Brain pericyte (primary cell): ENCODE results near the gene PGS1.

Experiments used
- DNase-seq: peaks from one replicate; pipeline ENCODE4 v3.0.0-alpha.2; 2012; ENCODE audit warnings: low read depth, low spot score

The PGS1 gene

DNA sequence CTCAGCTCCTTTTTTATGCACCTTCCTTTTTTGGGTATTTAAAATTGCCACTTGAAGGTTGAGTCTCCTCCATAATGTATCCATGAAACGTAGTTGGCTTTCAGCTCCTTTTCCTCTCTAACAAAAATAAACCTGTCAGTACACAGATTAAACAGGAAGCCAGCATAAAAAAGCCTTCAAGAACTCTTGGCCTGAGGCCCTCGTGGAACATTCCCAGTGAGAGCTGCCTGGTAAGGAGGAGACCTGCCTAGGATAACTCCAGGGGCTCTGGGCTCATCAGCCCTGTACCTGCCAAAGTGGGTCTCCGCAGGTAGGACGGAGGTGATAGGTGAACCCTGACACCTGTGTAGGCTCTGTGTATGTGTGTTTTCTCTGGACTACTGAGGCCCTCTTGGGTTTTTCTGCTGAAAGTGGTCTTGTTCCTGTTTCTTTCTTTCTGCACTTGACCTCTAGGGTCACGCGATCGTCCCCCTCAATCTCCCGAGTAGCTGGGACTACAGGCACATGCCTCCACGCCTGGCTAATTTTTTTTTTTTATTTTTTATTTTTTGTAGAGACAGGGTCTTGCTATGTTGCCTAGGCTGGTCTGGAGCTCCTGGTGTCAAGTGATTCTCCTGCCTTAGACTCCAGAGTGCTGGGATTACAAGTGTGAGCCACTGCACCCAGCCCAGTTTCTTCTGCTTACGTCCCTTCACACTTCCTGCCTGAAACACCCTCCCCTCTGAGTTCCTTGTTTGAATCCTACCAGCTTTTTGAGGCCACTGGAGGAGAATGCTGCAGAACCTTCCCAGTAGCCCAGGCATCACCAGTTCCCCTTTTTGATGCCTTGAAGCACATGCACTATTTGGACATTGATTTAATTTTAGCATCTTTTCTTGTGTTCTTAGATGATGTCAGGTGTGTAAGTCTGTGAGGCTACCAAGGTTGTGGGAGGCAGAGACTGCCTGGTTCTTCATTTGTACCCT, 9.8 kb downstream of the PGS1 start:
- no peak for DNase-seq

DNA sequence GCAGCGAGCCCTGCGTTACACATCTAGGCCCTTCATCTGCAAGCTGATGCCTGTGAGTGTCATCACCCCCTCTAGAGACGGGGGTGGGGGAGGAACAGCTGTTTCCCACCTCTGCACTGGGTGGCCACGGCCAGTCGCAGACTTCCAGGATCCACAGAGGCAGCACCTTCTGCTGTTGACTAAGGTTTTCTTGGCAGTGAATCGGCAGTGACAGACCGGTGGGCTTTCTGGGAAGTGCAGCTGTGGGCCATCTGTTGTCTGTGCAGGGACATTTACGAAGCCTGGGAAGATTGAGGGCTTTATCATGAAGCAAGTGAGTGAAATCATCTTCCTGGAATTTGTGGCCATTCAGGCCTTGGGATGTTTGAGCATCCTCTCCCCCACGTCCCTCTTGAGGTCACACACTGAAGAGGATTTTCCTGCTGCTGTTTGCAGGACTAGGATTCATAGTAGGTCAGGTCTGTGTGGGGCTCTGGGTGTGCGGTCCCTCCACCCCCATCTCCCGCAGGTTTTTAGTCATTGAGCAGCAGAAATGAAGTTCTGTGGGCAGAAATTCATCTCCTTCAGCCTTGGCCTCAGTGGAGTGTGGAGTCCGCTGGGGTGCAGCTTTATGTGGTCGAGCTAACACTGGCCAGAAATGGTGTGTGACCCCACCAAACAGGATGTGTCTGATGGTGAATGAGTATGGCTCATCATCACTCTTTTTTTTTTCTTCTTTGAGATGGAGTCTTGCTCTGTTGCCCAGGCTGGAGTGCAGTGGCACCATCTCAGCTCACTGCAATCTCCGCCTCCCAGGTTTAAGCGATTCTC, 12.0 kb downstream of the PGS1 start:
- DNase-seq = no peak

DNA sequence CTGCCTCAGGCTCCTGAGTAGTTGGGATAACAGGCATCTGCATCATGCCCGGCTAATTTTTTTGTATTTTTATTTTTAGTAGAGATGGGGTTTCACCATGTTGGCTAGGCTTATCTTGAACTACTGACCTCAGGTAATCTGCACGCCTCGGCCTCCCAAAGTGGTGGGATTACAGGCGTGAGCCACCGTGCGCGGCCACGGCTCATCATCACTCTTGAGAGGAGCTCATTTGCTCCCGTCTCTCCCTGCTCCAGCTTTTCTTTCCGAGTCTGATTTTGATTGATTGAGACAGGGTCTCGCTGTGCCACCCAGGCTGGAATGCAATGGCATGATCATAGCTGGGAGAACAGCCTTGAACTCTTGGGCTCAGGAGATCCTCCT, 12.6 kb downstream of the PGS1 start:
- no peak for DNase-seq

DNA sequence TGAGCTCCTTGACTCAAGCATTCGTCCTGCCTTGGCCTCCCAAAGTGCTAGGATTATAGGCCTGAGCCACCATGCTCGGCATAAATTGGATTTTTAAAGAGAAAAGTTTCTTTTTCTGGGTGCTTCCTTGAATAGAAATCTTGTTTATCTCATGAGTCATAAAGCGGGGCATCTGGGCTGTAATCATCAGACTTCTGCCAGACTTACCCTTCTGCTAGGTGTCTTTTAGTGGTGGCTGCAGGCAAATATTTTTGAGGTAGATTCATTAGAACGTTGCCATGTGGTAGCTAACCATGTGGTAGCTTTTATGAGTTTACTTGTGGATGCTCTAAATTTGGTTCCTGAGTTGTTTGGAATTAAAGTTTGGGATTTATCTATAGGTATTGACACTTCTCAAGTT, 13.4 kb downstream of the PGS1 start:
- DNase-seq = no peak

DNA sequence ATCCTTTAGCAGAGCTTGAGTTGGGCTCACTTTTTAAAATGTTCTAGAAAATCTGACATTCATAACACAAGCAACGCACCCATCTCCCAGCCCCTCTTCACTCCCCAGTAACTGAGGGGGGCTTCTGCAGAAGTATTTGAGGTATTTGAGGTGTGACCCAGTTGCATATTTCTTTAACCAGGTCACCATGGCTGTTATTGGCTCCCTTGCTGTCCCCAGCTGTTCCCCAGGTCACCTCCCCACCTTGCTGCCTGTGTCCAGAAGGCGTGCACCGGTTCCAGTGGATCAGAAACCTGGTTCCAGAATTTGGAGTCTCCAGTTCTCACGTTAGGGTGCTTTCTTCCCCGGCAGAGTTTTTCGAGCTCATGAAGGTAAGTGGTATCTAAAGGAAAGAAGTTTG, 13.8 kb downstream of the PGS1 start:
- DNase-seq = no peak

DNA sequence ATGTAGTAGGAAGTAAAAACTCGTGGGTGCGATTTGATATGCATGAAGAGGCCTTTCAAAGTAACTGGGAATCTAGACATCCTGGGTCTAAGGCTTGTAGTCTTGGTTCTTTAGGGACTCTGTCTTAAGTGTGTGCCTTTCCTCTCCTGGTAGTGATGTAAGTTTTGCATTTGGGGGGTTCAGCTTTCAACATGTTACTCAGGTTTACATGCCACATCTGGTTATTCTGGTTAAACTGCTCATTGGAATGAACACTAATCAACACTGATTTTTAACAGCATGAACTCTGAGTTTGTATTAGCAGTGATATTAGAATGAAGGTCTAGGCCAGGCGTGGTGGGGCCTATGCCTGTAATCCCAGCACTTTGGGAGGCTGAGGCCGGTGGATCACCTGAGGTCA, 15.1 kb downstream of the PGS1 start:
- no peak for DNase-seq

DNA sequence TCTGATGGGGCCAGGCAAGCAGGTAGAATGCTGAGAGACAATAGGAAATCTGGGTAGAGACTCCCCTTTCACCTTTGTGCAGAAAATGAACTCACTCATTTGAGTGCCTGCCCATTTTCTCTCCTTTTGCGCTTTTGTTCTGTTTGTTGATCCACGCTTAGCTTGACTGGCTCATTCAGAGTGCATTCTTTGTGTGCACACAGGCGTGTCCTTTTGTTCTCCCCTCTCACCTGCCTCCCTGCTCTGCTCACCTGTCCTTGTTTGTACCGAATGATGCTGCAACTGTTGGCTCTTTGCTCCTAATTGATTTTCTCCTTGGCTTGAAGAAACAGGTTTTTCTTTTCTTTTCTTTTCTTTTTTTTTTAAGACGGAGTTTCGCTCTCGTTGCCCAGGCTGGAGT, 15.8 kb downstream of the PGS1 start:
- no peak for DNase-seq

DNA sequence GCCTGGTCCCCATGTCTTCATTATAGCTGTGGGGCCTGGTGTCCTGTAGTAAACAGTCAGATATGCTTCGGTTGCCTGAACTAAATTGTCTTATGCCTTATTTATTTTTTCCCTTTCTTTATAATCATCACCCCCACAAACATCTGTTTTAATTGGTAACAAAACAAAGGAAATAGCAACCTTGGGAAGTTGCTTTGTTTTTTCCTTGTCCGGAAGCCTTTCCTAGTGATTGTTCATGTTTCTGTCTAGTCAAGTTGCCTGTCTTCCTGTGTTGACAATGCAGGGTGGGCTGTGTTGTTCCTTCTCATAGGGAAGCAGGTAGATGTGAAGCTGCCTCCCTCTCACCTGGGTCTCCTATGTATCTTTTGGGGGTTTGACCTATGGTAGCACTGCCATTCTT, 16.7 kb downstream of the PGS1 start:
- no peak for DNase-seq

DNA sequence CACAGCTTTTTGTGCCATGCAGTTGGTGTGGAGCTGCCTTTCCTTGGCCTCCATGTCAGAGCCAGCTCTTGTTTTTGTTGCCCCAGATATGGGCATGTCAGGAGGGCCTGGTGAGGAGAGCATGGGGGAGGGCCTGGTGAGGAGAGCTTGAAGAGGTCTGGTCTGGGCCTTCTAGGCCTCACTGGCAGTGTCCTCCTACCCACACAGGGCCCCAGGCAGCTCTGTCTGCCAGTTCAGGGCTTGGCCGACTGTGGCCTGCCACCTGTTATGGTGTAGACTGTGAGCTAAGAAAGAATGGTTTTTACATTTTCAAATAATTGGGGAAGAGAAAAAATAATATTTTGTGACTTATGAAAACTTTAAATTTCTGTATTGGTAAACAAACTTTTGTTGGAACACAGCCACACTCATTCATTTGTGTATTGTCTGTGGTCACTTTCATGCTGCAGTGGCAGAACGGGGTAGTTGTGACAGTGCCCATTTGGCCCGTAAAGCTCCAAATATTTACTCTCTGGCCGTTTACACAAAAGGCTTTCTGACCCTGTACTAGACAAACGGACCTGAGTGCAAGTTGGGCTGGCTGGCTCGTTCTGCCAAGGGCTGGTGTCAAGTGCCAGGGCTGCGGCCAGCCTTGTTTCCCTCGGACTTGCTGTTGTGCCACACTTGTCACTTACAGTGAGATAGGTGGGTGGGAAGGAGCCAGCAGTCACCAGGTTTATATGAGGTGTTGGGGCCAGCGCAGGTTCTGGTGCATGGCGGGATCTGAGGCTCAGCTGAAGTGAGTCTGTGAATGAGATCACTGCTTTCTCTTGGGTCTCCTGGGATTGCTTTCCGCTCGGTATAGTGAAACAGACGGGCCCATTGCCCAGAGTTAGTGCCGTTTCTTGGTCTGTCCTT, 18.2 kb downstream of the PGS1 start:
- no peak for DNase-seq

DNA sequence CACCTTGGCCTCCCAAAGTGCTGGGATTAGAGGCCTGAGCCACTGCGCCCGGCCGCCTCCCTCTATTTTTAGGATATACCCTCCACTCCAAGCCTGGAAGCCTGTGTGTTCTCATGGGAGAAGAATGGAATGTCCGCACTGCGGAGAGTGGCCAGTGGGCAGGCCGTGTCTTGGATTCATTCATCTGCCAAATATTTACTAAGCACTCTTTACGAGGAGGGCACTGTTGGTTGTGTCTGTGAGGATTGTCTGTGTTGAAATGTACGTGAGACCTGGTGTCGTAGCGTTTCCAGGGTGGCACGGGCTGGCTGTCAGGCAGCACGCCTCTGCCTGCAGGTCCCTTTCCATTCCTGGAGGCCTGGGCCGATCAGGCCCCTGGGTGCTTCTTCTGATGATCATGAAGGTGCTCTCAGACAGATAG, 19.2 kb downstream of the PGS1 start:
- DNase-seq = no peak

DNA sequence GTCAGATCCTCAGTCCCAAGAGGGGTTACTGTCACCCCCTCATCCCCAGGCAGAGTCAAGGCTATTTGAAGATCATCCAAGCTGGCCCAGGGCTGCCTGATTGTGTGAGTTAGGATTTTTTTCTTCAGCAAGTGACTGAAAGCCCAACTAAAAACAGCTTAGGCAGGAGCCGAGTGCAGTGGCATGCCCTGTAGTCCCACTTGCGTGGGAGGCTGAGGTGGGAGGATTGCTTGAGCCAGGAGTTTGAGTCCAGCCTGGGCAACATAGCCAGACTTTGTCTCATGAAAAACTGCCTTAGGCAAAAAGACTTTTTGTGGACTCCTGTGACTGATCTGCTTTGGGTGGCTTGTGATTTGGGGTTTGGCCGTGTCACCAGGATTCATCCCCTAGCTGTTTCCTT, 19.9 kb downstream of the PGS1 start:
- no peak for DNase-seq

DNA sequence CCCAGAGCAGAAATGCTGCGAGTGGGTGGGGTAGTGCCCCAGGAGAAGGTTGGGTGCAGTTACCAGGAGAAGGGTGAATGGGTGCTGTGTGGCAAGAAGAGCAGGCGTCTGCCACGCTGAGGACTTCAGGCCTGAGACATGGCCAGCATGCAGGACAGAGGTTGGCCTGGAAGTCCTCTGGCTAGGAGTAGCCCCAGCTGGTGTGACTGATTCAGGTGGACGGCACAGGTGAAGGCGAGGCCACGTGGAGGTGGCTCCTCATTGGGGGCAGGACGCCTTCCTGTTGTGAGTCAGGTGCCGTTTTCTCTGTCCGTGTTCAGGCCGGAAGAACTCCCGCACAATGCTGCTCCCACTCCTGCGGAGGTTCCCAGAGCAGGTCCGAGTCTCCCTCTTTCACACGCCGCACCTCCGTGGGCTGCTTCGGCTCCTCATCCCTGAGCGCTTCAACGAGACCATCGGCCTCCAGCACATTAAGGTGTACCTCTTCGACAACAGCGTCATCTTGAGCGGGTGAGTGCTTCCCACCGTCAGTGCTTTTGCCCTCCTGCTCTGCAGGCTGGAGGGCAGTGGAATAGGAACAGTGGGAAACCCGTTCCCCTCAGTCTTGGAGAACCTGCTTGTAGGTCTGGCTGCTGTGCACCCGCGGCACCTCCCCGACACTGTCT, 20.7 kb downstream of the PGS1 start:
- DNase-seq = no peak

DNA sequence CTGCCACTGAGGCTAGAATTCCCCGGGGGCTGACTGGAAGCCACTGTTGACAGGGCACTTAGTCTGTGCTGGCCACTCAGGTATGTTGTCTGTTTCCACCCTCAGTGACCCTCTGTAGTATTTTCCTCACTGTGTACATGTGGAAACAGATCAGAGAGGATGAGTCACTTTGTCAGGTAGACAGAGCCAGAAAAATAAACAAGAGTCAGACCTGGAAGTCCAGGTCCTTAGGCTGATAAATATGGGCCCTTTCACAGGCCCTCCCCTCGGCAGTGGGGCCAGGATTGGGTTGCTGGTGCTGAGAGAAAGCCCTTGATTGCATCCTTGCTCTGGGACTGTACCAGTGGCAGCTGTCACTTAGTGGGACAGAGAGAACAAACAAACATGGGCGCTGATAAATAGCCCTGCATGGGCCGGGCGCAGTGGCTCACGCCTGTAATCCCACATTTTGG, 21.3 kb downstream of the PGS1 start:
- DNase-seq = no peak

DNA sequence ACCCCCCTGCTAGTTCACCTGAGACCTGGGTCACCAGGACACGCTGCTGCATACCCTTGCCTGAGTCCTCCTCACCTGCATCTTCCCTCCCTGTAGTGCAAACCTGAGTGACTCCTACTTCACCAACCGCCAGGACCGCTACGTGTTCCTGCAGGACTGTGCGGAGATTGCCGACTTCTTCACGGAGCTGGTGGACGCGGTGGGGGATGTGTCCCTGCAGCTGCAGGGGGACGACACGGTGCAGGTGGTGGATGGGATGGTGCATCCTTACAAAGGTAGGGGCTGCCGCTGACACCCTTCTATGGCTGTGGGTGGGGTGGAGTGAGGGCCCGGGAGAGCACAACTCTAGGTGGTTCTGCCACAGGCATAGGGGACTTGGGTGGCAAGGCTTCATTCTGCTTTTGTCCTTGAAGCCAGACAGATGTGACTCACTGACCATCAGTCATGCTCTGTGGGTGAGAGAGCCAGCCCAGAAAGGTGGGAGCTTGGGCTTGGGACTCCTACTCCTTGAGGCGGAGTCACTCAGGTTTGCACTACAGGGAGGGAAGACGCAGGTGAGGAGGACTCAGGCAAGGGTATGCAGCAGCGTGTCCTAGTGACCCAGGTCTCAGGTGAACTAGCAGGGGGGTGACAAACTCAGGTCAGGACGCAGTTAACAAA, 22.3 kb downstream of the PGS1 start:
- DNase-seq = no peak

DNA sequence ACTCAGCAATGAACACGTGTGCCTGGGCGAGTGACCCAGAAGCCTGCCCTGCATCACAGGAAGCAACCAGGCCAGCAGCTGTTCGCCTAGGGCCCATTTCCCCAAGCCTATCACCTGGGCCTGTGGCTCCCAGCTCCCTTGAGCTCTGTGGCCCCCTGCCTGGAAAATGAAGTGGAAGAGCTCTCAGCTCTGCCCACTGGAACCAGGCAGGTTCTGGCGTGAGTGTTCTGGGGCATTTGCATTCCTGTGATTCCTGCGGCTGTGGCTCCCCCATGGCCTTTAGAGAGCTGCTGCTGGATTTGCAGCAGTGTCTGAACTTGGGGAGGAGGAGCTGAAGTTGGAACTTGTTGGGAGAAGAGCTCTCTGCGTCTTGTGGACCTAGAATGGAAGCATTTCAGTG, 22.8 kb downstream of the PGS1 start:
- no peak for DNase-seq

DNA sequence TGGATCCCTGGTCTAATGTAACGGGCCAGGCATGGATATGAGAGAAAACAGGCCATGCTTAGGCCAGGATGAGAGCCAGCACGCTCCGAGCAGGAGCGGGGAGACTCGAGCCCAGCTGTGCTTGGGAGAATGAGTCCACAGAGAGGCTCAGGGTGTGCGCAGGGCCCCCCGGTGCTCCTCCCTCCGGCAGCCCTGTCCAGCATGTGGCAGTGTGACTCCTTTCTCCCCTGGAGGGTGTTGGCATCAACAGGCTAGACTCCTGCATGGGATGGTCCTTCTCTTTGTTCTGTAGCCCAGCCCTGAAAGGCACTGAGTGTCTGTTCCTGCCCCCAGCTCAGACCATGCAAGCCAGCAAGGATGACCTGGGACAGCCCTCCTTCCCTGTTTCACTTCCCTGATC, 23.4 kb downstream of the PGS1 start:
- no peak for DNase-seq

DNA sequence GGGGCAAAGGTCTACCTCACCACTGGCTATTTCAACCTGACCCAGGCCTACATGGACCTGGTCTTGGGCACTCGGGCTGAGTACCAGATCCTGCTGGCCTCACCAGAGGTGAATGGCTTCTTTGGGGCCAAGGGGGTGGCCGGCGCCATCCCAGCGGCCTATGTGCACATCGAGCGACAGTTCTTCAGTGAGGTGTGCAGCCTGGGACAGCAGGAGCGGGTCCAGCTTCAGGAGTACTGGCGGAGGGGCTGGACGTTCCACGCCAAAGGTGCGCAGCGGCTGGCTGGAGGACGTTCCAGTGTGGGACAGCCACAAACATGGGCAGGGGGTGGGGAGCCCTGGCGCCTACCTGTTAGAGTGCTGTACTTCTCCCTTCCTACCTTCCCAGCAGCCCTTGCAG, 25.4 kb downstream of the PGS1 start:
- no peak for DNase-seq

DNA sequence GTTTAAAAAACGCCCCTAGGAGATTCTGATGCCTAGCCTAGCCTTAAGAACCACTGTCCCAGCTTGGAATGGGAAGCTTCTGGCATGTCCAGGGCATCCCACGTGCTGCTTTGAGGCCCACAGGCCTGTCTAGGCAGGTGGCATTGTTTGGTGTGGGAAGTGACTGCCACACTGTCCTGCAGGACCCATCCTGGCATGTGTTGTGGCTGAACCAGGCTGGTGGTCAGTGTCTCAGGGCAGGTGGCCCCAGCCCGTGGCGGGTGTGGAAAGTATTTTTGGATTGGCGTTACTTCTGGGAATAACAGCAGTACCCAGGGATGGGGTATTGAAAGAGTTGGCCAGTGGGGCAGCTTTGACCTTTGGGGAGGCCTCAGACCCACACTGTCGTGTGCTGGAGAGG, 27.9 kb downstream of the PGS1 start:
- DNase-seq = no peak

DNA sequence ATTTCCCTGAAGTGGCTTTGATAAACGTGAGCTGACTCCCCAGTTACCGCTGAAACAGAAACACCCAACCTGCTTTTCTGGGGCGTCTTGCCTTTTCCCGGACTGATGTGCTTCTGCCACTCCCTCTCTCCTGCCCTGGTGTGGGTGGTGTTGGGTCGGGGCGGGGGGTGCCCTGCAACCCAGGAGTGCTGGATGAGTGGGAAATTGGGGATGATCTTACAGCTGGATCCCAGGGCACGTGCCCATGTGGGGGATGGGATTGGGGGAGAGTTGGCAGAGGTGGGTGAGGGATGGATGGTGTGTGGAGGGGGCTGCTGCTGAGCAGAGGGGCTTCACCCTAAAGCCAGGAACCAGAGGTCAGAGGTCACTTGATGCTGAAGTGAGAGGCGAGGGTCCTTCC, 28.5 kb downstream of the PGS1 start:
- no peak for DNase-seq

DNA sequence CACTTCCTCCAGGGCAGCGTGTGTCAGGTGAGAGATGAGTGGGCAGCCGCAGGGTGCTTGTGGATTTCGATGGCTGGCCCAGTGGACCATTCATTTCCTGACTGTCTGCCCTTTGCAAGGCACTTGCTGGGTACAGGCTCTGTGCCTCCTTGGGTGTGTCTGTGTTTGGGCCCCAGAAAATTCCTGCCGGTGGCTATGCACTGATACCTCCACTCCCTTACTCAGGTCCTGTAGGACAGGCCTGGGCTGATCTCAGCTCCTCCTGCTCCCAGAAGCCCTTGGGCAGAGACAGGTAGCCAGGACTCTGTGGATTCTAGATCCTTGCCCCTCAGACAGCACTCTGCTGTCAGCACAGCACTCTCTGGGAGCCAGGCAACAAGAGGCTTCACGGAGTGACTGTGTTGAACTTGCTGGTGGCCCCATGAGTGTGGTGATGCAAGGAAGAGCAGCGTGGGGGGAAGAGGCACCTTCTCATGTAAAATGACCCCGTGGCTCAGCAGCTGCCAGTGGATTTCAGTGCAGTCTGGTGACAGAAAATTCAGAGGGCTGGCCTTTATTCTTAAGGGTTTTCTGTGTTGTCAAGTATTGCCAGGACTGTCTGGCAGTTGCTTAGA, 29.0 kb downstream of the PGS1 start:
- no peak for DNase-seq
